ENCODE measurements around the gene KCNT1. TPM values are rescaled to one million over a fixed set of nuclear protein-coding genes. Genes with fewer than 3 reads are reported as not detected.

KCNT1 gene
- total RNA-seq, 1 donor: not detected

DNA sequence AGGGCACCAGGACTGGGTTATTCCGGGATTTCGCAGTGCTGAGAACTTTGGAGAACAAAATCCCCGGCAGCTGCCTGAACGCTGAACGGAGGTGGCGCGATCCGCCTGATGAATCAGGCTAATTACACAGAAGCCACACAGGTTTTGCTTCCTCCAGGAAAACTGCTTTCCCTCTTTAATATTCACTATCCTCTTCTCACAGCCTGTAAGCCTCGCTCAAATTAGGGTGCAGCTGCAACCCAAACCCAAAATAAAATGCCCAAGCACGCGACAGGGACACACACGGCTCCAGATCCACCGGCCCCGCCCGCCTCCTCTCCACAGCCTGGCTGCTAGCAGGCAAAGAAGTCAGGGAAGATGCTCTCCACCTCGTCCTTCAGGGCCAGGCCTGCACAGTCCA lies 8.7 kb upstream of the KCNT1 start:
- Histone ChIP-seq H3K27me3 (ENCODE audit: insufficient read depth, low read length) (no peaks in the 10 kb centered on the region), H3K4me2 (ENCODE audit: insufficient read depth, low read length) (no peak overlapping the region), H3K36me3 (ENCODE audit: insufficient read depth, low read length) (no peaks in the 10 kb centered on the region), H4K20me1 (ENCODE audit: insufficient read depth, low read length) (no peaks in the 10 kb centered on the region), H3K4me3 (ENCODE audit: insufficient read depth, low read length) (no peak overlapping the region), H2AFZ (ENCODE audit: low read length) (no peak overlapping the region), H3K79me2 (ENCODE audit: insufficient read depth, low read length) (no peaks in the 10 kb centered on the region), H3K9me3 (ENCODE audit: low read depth, low read length) (no peaks in the 10 kb centered on the region), H3K4me1 (ENCODE audit: insufficient read depth, low read length) (no peaks in the 10 kb centered on the region), H3K27ac (ENCODE audit: low read depth, low read length) (no peak overlapping the region)
- DNase-seq (ENCODE audit: insufficient read length, low spot score, missing footprints): no peak
- TF ChIP-seq, protein P1, sequence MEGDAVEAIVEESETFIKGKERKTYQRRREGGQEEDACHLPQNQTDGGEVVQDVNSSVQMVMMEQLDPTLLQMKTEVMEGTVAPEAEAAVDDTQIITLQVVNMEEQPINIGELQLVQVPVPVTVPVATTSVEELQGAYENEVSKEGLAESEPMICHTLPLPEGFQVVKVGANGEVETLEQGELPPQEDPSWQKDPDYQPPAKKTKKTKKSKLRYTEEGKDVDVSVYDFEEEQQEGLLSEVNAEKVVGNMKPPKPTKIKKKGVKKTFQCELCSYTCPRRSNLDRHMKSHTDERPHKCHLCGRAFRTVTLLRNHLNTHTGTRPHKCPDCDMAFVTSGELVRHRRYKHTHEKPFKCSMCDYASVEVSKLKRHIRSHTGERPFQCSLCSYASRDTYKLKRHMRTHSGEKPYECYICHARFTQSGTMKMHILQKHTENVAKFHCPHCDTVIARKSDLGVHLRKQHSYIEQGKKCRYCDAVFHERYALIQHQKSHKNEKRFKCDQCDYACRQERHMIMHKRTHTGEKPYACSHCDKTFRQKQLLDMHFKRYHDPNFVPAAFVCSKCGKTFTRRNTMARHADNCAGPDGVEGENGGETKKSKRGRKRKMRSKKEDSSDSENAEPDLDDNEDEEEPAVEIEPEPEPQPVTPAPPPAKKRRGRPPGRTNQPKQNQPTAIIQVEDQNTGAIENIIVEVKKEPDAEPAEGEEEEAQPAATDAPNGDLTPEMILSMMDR (IDR thresholded peaks at IDR 0.05; ENCODE audit: extremely low read depth, low read depth, low read length): no peak

DNA sequence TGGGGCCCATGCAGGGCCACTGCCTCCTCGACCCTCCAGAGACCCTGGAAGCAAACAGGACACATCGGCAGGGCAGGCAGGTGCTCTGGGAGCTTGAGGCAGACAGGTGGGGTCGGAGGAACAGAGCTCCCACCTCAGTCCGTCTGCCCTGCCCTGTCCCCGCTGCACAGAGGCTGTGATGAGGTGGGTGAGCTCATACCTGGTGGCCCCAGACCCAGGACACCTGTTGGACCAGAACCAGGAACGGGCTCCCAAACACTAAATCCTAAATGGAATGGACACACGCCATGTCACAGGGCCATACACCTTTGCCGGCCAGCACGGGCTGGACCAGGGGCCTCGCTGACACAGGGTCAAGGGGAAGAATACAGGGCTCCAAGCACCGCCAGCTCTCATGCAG lies 8.2 kb upstream of the KCNT1 start:
- no peaks in the 10 kb centered on the region for H3K36me3 ChIP-seq (ENCODE audit: insufficient read depth, low read length)
- no peaks in the 10 kb centered on the region for H4K20me1 ChIP-seq (ENCODE audit: insufficient read depth, low read length)
- no peak overlapping the region for H3K4me3 ChIP-seq (ENCODE audit: insufficient read depth, low read length)
- no peaks in the 10 kb centered on the region for H3K79me2 ChIP-seq (ENCODE audit: insufficient read depth, low read length)
- DNase-seq (ENCODE audit: insufficient read length, low spot score, missing footprints): no peak
- H3K27ac ChIP-seq (ENCODE audit: low read depth, low read length): no peak overlapping the region
- TF ChIP-seq, protein P1 (IDR thresholded peaks at IDR 0.05; ENCODE audit: extremely low read depth, low read depth, low read length): no peak
- H3K27me3 ChIP-seq (ENCODE audit: insufficient read depth, low read length): no peaks in the 10 kb centered on the region
- no peak overlapping the region for H2AFZ ChIP-seq (ENCODE audit: low read length)
- H3K9me3 ChIP-seq (ENCODE audit: low read depth, low read length): no peaks in the 10 kb centered on the region
- no peak overlapping the region for H3K4me2 ChIP-seq (ENCODE audit: insufficient read depth, low read length)
- no peaks in the 10 kb centered on the region for H3K4me1 ChIP-seq (ENCODE audit: insufficient read depth, low read length)

DNA sequence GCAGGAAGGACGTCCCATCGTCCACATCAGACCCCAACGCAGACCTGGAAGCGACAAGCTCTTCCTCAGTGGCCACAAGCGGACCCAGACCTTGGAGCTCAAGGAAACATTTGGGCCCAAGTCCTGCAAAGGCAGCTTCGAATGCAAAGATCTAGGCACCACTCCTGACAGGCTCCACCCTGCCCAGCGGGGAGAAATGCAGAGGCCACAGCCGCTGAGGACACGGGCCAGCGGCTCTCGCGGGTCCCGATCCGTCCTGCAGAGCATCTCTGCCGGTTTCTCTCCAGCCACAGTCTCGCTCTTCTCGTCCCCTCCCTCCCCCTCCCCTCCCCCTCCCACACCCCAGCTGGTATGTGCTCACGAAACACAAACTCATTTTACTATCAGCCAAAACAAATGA lies 7.6 kb upstream of the KCNT1 start:
- TF ChIP-seq, protein P1 (IDR thresholded peaks at IDR 0.05; ENCODE audit: extremely low read depth, low read depth, low read length): no peak
- H3K27me3 ChIP-seq (ENCODE audit: insufficient read depth, low read length): no peaks in the 10 kb centered on the region
- H3K4me3 ChIP-seq (ENCODE audit: insufficient read depth, low read length): no peak overlapping the region
- H3K36me3 ChIP-seq (ENCODE audit: insufficient read depth, low read length): no peaks in the 10 kb centered on the region
- DNase-seq (ENCODE audit: insufficient read length, low spot score, missing footprints): no peak
- H4K20me1 ChIP-seq (ENCODE audit: insufficient read depth, low read length): no peaks in the 10 kb centered on the region
- H2AFZ ChIP-seq (ENCODE audit: low read length): no peak overlapping the region
- no peaks in the 10 kb centered on the region for H3K4me1 ChIP-seq (ENCODE audit: insufficient read depth, low read length)
- no peaks in the 10 kb centered on the region for H3K9me3 ChIP-seq (ENCODE audit: low read depth, low read length)
- H3K4me2 ChIP-seq (ENCODE audit: insufficient read depth, low read length): no peak overlapping the region
- H3K79me2 ChIP-seq (ENCODE audit: insufficient read depth, low read length): no peaks in the 10 kb centered on the region
- H3K27ac ChIP-seq (ENCODE audit: low read depth, low read length): no peak overlapping the region

DNA sequence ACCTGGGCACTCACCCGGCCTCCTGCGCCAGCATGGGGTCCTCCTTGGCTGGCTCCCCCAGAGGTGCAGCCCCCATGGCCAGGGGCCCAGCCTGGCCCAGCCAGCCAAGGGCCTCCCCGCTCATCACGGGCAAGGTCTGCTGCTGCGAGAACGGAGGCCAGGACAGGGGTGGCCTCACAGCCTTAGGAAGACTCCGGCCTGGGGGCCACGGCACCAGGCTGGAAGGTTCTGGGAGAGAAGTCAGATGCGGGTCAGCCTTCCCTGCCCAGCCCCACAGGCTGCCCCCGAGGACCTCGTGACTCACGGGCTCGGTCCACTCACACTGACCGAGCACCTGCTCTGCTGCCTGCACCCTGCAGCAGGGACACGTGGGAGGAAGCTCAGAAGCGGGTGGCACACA lies 6.9 kb upstream of the KCNT1 start:
- Histone ChIP-seq H3K4me1 (ENCODE audit: insufficient read depth, low read length) (no peaks in the 10 kb centered on the region), H3K27me3 (ENCODE audit: insufficient read depth, low read length) (no peaks in the 10 kb centered on the region), H3K79me2 (ENCODE audit: insufficient read depth, low read length) (no peaks in the 10 kb centered on the region), H2AFZ (ENCODE audit: low read length) (no peak overlapping the region), H3K4me3 (ENCODE audit: insufficient read depth, low read length) (no peak overlapping the region), H3K27ac (ENCODE audit: low read depth, low read length) (no peak overlapping the region), H3K4me2 (ENCODE audit: insufficient read depth, low read length) (no peak overlapping the region), H4K20me1 (ENCODE audit: insufficient read depth, low read length) (no peaks in the 10 kb centered on the region), H3K36me3 (ENCODE audit: insufficient read depth, low read length) (no peaks in the 10 kb centered on the region), H3K9me3 (ENCODE audit: low read depth, low read length) (no peaks in the 10 kb centered on the region)
- DNase-seq (ENCODE audit: insufficient read length, low spot score, missing footprints): no peak
- TF ChIP-seq, protein P1 (IDR thresholded peaks at IDR 0.05; ENCODE audit: extremely low read depth, low read depth, low read length): no peak

All from osteoblast (primary cell).